Endothelial cell of umbilical vein (primary cell): ENCODE results near the gene RDX. TPM values are rescaled to one million over a fixed set of nuclear protein-coding genes. Genes with fewer than 3 reads are reported as not detected.

Experiments used
- BruUV-seq: library from RNA; stranded (reverse); fragments of 400-500 nt; replicated peaks from 2 replicates; lab custom pipeline; 2021; lab: Mats Ljungman, UMichigan
- CTCF ChIA-PET: fragments of 300-600, 350-600 bp; sonication (Branson Sonifier 250); formaldehyde crosslinking; loops from one replicate; lab custom pipeline; 2021; ENCODE audit warnings: antibody characterized with exemption, inconsistent platforms; lab: Charles Lee
- POLR2A ChIA-PET: fragments of 300-600, 350-600 bp; sonication (Branson Sonifier 250); formaldehyde crosslinking; loops from one replicate; lab custom pipeline; 2021; ENCODE audit warnings: antibody characterized with exemption, inconsistent platforms; lab: Charles Lee
- DNase-seq: peaks from one replicate; pipeline ENCODE4 v3.0.0-alpha.2; 2011; ENCODE audit warnings: low read depth, low spot score
- FAIRE-seq: peaks from 2 replicates; lab custom pipeline; 2011; peaks lifted over from hg19 to GRCh38; lab: Jason Lieb, UNC
- H2AFZ ChIP-seq: 2 replicates; pipeline ENCODE4 v1.6.0; 2012; ENCODE audit warnings: low read depth, low read length, control low read depth, inconsistent platforms
- H3K27ac ChIP-seq: 2 replicates; pipeline ENCODE4 v1.5.1; 2011; ENCODE audit warnings: low read depth, mild to moderate bottlenecking, control low read depth, low read length, moderate library complexity; ENCODE audit not compliant: insufficient read depth
- H3K27me3 ChIP-seq, 2 experiments: 2 replicates each; pipeline versions ENCODE4 v1.6.0 to v1.6.1; 2011; ENCODE audit warnings: low read length in 2 of 2, mixed read lengths in 1 of 2; ENCODE audit not compliant: control insufficient read depth in 2 of 2, insufficient read depth in 2 of 2
- H3K36me3 ChIP-seq, 2 experiments: 2 replicates in 1 of 2; 3 replicates in 1 of 2; pipeline ENCODE4 v1.5.1; 2011; ENCODE audit warnings: low read length in 2 of 2, mild to moderate bottlenecking in 1 of 2, moderate library complexity in 1 of 2; ENCODE audit not compliant: control insufficient read depth in 2 of 2, insufficient read depth in 2 of 2; ENCODE audit errors: extremely low read depth in 1 of 2
- H3K4me1 ChIP-seq: 3 replicates; pipeline ENCODE4 v1.5.1; 2011; ENCODE audit warnings: mild to moderate bottlenecking, low read length; ENCODE audit not compliant: control insufficient read depth, insufficient read depth; ENCODE audit errors: extremely low read depth
- H3K4me2 ChIP-seq: 2 replicates; pipeline ENCODE4 v1.6.1; 2011; ENCODE audit warnings: low read length, control low read depth, mixed read lengths; ENCODE audit not compliant: insufficient read depth
- H3K4me3 ChIP-seq, 3 experiments: fragments of 200-600 bp in 1 of 3; sonication (generic), shearing (Covaris generic) in 1 of 3; replicated peaks in 1 of 3; 2 replicates each; pipeline ENCODE4 v1.5.1; 2011 to 2016; ENCODE audit warnings: control low read depth in 3 of 3, low read length in 3 of 3, mild to moderate bottlenecking in 2 of 3, inconsistent platforms in 1 of 3, low read depth in 1 of 3, moderate library complexity in 1 of 3; ENCODE audit not compliant: insufficient read depth in 1 of 3
- H3K79me2 ChIP-seq: 2 replicates; pipeline ENCODE4 v1.6.0; 2012; ENCODE audit warnings: low read length, inconsistent platforms; ENCODE audit not compliant: control insufficient read depth, insufficient read depth
- H3K9ac ChIP-seq: replicated peaks from 2 replicates; pipeline ENCODE3; 2011; ENCODE audit warnings: low read length, control low read depth; ENCODE audit not compliant: insufficient read depth; ENCODE audit errors: extremely low read depth
- H3K9me1 ChIP-seq: replicated peaks from 3 replicates; pipeline ENCODE4 v1.6.0; 2011; ENCODE audit warnings: mild to moderate bottlenecking, low read length; ENCODE audit not compliant: control insufficient read depth, insufficient read depth; ENCODE audit errors: extremely low read depth
- H3K9me3 ChIP-seq: replicated peaks from 2 replicates; pipeline ENCODE4 v1.5.1; 2012; ENCODE audit warnings: low read length, inconsistent platforms; ENCODE audit not compliant: control insufficient read depth, insufficient read depth
- H4K20me1 ChIP-seq: replicated peaks from 2 replicates; pipeline ENCODE3; 2011; ENCODE audit warnings: mild to moderate bottlenecking, low read length; ENCODE audit not compliant: control insufficient read depth, insufficient read depth; ENCODE audit errors: extremely low read depth
- CTCF ChIP-seq, 2 donors: IDR thresholded peaks; 1 replicate in 1 of 2; 2 replicates in 1 of 2; pipeline ENCODE4 v1.5.1; 2011; ENCODE audit warnings: low read length in 2 of 2, mild to moderate bottlenecking in 2 of 2, moderate library complexity in 2 of 2, control low read depth in 1 of 2, inconsistent platforms in 1 of 2, low read depth in 1 of 2; ENCODE audit not compliant: insufficient read depth in 1 of 2; ENCODE audit errors: extremely low read depth in 1 of 2
- EZH2 ChIP-seq: IDR thresholded peaks from 2 replicates; pipeline ENCODE4 v1.6.1; 2012; ENCODE audit warnings: borderline replicate concordance, low read depth, mild to moderate bottlenecking, moderate library complexity, low read length, inconsistent platforms; ENCODE audit not compliant: severe bottlenecking
- FOS ChIP-seq: IDR thresholded peaks from 2 replicates; pipeline ENCODE4 v1.6.1; 2011; ENCODE audit warnings: mild to moderate bottlenecking, low read length, moderate library complexity, borderline replicate concordance; ENCODE audit not compliant: insufficient read depth
- GATA2 ChIP-seq: IDR thresholded peaks from 2 replicates; pipeline ENCODE4 v1.7.0; 2011; ENCODE audit warnings: low read depth, mild to moderate bottlenecking, moderate library complexity, mixed read lengths, low read length; ENCODE audit not compliant: insufficient read length, insufficient read depth
- JUN ChIP-seq: IDR thresholded peaks from 2 replicates; pipeline ENCODE4 v1.6.1; 2011; ENCODE audit warnings: borderline replicate concordance, low read depth; ENCODE audit not compliant: insufficient read length, insufficient read depth
- MAX ChIP-seq: IDR thresholded peaks from 2 replicates; pipeline ENCODE4 v1.6.1; 2011; ENCODE audit not compliant: insufficient read depth, insufficient read length
- MYC ChIP-seq: IDR thresholded peaks from one replicate; pipeline ENCODE4 v1.6.1; 2011; ENCODE audit warnings: mild to moderate bottlenecking, low read depth, low read length
- POLR2A ChIP-seq: IDR thresholded peaks from 2 replicates; pipeline ENCODE4 v1.6.1; 2012; ENCODE audit warnings: low read depth, mild to moderate bottlenecking, control low read depth, low read length
- POLR2AphosphoS5 ChIP-seq: IDR thresholded peaks from 2 replicates; pipeline ENCODE4 v1.6.1; 2012; ENCODE audit warnings: low read depth, mild to moderate bottlenecking, control low read depth, low read length, moderate library complexity; ENCODE audit not compliant: insufficient read depth
- dilution Hi-C: fragments of 300-500 bp; cut with MboI; formaldehyde crosslinking; loops from one replicate; pipeline ENCODE4 v1.15.0; 2019; ENCODE audit warnings: low sequenced_read_pairs; ENCODE audit not compliant: extremely low pct_ligation_motif_present
- intact Hi-C: fragments of 100-400 bp; cut with micrococcal nuclease; formaldehyde crosslinking; loops from one replicate; pipeline ENCODE4 v1.10.0; 2022
- polyA plus RNA-seq, 4 experiments: library from polyadenylated mRNA; depleted of rRNA in 3 of 4; stranded (reverse) in 3 of 4; unstranded in 1 of 4; fragments of >200 nt; gene quantifications; 2 replicates each; pipeline versions ENCODE4 v1.2.1 to v1.2.3, GENCODE V29; 2011 to 2012; ENCODE audit warnings: missing spikeins in 1 of 4
- total RNA-seq: library from RNA; stranded (reverse); gene quantifications from 2 replicates; pipeline ENCODE4 v1.2.3, GENCODE V29; 2021

Gene RDX
- total and polyA plus RNA-seq, 2 donors (not counting 3 experiments of a cell fraction or from before 2014, with no cell fraction given) = 47.9 to 280 TPM

GRCh38 chr11:110173811-110174644 lies 122.4 kb downstream of the RDX start:
- Histone ChIP-seq H3K9me1 (no peaks in the 10 kb centered on the region), H3K9ac (no peak overlapping the region), H3K4me2 (peak overlapping the region; percentile 65), H4K20me1 (no peaks in the 10 kb centered on the region), H3K36me3 (no peaks in the 10 kb centered on the region), H3K79me2 (no peaks in the 10 kb centered on the region), H3K9me3 (no peaks in the 10 kb centered on the region), H3K4me1 (peaks cover 7% of the 10 kb centered on the region), H2AFZ (peak overlapping the region; percentile 48), H3K4me3 (peak overlapping the region in 1 of 3 experiments; percentile 34), H3K27me3 (no peaks in the 10 kb centered on the region), H3K27ac (no peak overlapping the region)
- no peak for TF ChIP-seq POLR2A
- no peak for TF ChIP-seq EZH2
- TF ChIP-seq FOS = no peak
- TF ChIP-seq MAX = no peak
- TF ChIP-seq POLR2AphosphoS5 = no peak
- peak; percentile 87 to 92 for TF ChIP-seq CTCF (IDR thresholded peaks at IDR 0.05; ENCODE audit: extremely low read depth in 1 of 2, insufficient read depth in 1 of 2, low read depth in 1 of 2, low read length in 2 of 2)
- no peak for TF ChIP-seq MYC
- peak; percentile 25 for TF ChIP-seq GATA2
- no peak for TF ChIP-seq JUN
- peak; percentile 83 for FAIRE-seq
- no TSS peak for BruUV-seq
- dilution Hi-C loops = no loop called here
- POLR2A ChIA-PET = no interaction called here
- DNase-seq = peak; percentile 77
- CTCF ChIA-PET = interaction anchor here (0.7 to 1.6 kb wide), 4 partner anchors 8 to 26 kb away, joined by 3 read pairs; no protein-coding TSS in a partner anchor
- intact Hi-C loops = loop anchor here (1.0 to 5.0 kb wide), 6 partner anchors 22 to 259 kb away; partner anchors contain the start of gene ZC3H12C
